NCI-H2227 (cell line): ENCODE results near the gene CEP89.
"Not testable (repeated sequence)": the region's sequence is repeated elsewhere in the genome, so short reads cannot be mapped to it uniquely, and the experiment has no call there.

Experiments used
- DNase-seq: peaks from one replicate; lab custom pipeline; 2025; ENCODE audit not compliant: unreplicated experiment; lab: John Stamatoyannopoulos, UW

Gene CEP89

GRCh38 chr19:32971715-32972540, at the start of gene CEP89, which contains the start of gene FAAP24:
TSS of gene CEP89 (minus strand) at chr19:32971958. CDS start at chr19:32971874, 84 bp downstream.
TSS of gene FAAP24 (plus strand) at chr19:32972242. CDS start at chr19:32973197, 955 bp downstream.
- DNase-seq, result peak; percentile 100

DNA sequence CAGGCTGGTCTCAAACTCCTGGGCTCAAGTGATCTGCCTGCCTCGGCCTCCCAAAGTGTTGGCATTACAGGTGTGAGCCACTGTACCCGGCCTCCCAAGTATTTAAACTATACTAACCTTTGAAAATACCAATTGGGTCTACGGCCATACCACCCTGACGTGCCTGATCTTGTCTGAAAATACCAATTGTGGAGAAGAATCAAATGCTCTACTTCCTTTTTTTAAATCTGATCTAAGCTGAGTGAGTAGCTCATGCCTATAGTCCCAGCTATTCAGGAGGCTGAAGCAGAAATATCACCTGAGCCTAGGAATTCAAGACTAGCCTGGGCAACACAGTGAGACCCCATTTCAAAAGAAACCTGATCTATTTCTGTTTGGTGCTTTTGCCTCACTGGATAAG, 39.1 kb upstream of the CEP89 start:
- DNase-seq, result not testable (repeated sequence)

DNA sequence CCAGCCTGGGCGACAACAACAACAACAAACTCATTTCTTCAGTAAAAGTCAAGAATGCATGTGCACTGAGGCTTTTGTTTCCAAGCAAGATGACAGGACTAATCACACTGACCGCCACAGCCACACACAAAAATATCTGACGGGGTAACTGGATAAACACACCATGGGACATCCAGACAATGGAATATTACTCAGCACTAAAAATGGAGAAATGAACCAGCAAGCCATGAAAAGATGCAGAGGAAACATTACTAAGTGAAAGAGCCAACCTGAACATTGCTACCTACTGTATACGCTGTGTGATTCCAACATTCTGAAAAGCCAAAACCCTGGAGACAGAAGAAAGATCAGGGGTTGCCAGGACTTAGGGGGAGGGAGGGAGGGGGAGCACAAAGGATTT, 37.0 kb upstream of the CEP89 start:
- no peak for DNase-seq

GRCh38 chr19:33005440-33005839, 33.7 kb upstream of the CEP89 start:
- DNase-seq, result no peak

DNA sequence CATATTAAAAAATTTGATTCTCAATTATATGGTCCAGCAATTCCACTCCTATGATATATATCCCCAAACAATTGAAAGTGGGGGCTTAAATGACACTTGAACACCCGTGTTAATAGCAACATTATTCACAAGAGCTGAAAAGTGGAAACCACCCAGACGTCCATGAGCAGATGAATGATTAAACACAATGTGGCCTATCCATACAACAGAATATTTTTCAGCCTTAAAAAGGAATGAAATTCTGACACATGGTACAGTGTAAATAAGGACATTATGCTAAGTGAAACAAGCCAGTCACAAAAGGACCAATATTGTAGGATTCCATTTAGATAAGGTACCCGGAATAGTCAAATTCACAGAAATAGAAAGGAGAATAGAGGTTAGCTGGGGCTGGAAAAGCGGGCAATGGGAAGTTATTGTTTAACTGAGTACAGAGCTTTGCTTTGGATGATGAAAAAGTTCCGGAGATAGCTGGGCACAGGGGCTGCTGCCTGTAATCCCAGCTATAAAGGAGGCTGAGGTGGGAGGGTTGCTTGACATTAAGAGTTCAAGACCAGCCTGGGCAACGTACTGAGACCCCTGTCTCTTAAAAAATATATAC, 31.8 kb upstream of the CEP89 start:
- DNase-seq, result not testable (repeated sequence)

DNA sequence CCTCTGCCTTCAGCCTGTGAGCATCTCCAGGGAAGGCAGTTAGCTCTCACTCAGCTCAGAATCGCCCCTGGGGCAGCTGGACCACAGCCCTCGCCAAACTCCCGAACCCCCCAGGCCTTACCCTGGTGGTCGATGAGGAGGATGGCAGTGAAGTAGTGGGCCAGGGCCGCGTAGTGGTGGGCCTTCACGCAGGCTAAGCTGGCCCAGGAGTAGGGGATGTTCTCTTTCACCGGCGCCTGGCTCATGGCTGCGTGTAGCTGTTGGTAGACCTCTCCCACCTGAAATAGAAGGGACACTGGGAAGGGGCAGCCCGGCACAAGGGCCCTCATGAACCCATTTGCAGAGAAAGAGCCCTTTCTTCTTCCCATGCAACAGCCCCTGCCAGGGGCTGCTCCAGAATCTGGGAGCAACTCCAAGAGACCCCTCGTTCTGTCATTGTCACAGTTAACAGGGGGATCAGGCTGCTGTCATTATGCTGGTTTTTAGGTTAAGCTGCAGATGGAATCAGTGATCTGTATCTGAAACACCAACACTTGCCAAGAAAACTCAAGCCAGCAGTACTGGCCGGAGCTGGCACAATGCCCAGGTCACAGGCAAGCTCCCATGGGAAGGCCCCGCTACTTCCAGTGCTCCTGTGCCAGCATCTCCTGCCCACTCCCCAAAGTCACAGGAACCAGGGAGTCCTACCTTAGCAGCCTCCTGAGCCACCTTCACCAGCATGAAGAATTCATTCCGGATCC, 30.5 kb upstream of the CEP89 start:
- DNase-seq, result not testable (repeated sequence)

- DNase-seq, result no peak
These were observed 29.2 kb upstream of the CEP89 start for GRCh38 chr19:33000910-33001309.

DNA sequence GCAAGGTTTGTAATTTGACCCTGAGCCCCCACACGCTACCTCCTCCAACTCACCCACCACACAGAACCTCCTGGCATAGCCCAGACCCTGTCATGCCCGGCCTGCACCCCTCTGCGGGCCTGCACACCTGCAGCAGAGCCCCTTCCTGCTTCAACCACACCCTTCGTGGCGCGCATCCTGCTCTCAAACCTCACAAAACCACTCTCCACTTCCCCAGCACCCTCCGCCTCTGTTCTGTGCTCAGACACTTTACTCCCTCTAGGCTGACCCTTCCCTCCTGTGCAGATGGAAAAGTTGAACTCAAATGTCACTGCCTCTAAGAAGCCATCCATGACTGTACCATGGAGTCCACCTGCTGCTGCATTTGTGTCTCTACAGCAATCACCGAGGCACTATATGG, 28.8 kb upstream of the CEP89 start:
- DNase-seq, result no peak

- DNase-seq, result no peak
These were observed 27.0 kb upstream of the CEP89 start for GRCh38 chr19:32998722-32999121.

- DNase-seq, result no peak
These were observed 26.1 kb upstream of the CEP89 start for GRCh38 chr19:32997716-32998355.

- not testable (repeated sequence) for DNase-seq
These were observed 25.3 kb upstream of the CEP89 start for GRCh38 chr19:32997061-32997464.

GRCh38 chr19:32995966-32996365, 24.2 kb upstream of the CEP89 start:
- DNase-seq, result not testable (repeated sequence)

DNA sequence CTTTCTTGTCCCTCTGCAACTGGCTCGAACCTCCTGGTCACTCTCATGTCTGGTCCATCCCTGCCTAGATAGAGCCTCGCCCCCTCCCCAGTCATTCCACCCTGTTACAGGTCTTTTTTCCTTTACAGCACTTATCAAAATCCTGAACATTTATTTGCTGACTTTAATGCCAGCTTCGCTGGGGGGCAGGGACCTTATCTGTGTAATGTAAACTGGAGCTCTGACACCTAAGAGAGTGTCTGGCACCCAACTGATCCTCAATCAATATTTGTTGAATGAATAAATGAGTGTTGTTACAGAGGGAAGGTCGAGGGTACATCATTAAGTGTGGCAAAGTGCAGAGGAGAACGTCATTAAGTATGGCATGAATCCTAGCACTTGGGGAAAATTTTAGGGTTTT, 17.0 kb upstream of the CEP89 start:
- no peak for DNase-seq

DNA sequence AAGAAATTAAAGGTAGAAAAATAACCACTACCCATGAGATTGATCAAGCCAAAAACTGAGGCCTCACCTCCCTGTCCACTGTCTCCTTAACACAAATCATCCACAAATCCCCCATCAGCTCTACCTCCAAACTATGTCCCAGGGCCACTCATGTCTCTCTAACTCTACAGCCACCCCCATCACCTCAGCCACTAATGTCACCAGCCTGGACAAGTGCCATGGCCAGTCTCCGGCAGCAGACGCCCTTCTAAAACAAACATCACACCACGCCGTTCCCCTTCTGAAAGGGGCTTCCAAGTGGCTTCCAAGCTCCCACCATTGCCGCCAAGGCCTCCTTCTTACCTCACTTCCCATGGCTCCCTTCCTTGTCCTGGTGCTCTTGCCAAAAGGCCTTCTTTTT, 16.5 kb upstream of the CEP89 start:
- not testable (repeated sequence) for DNase-seq

DNA sequence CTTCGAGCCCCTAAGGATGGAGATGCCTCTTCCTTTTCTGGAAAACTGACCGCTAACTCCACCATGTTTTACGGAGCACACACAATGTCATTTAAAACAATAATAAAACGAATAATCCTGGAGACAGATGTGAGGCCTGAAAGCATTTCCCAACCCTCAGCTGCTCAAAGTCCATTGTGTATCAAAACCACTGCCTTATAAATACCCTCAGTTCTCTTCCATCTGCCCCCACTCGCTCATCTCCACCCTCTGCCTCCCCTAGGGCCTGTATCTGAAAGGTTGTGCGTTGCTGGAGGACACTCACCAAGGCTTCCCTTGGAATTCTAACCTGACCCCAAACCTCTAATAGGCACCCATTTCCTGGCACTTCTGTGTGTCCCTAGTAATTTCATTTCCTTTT, 10.7 kb upstream of the CEP89 start:
- not testable (repeated sequence) for DNase-seq

GRCh38 chr19:32979807-32980206, 8.0 kb upstream of the CEP89 start:
- not testable (repeated sequence) for DNase-seq

- DNase-seq, result not testable (repeated sequence)
These were observed 6.1 kb upstream of the CEP89 start for GRCh38 chr19:32977813-32978212.

GRCh38 chr19:32977280-32977679, 5.5 kb upstream of the CEP89 start:
- no peak for DNase-seq

GRCh38 chr19:32976223-32976805, 4.6 kb upstream of the CEP89 start:
- peak; percentile 94 for DNase-seq

GRCh38 chr19:32971012-32971595, 654 bp downstream of the CEP89 start:
- DNase-seq, result no peak
